H1 (cell line): ENCODE data around the gene NTMT1. TPM values are rescaled to one million over a fixed set of nuclear protein-coding genes. Genes with fewer than 3 reads are reported as not detected.

Experiments
- SP2 ChIP-seq: IDR thresholded peaks from 2 replicates; pipeline ENCODE4 v1.6.1; 2012; ENCODE audit warnings: mild to moderate bottlenecking, low read length, inconsistent platforms
- polyA plus RNA-seq, 7 experiments: library from polyadenylated mRNA; depleted of rRNA in 3 of 7; stranded (reverse) in 5 of 7; unstranded in 2 of 7; fragments of >200 nt in 5 of 7; fragments of 200-250 nt in 2 of 7; gene quantifications; 1 replicate in 5 of 7; 2 replicates in 1 of 7; 4 replicates in 1 of 7; pipeline versions ENCODE4 v1.2.1 to v1.2.3, GENCODE V29; 2011 to 2013; ENCODE audit warnings: missing spikeins in 2 of 7, mixed read lengths in 2 of 7
- total RNA-seq: library from RNA; stranded (reverse); fragmentation: NEBNext Ultra II Directional; extraction: Animal tissue kit (Norgen Biotek cat#: 25700); gene quantifications from 2 replicates; pipeline ENCODE4 v1.2.1, GENCODE V29; 2021

The NTMT1 gene
- total and polyA plus RNA-seq, 2 of the 8 experiments (the other 6 are each of a cell fraction or from before 2014, with no cell fraction given), result 66.8 to 70.2 TPM

DNA sequence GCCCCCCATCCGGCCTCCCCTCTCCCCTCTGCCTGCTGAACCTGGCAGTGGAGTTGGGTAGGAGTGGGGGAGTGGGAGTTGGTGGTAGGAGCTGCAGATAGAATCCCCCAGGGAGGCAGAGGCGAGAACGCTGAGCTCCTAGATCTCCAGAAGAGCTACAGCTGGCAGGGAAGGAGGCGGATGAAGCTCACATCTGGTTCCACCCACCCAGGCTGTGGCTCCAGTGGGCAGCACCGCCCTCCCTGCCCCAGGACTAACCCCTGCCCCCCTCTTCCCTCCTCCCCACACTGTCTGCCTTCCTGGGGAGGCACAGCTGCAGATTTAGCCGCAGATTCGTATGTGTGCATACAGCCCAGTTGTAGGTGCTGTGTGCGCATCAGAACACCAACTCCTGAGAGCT, 39.3 kb upstream of the NTMT1 start (continued):
- no peak for TF ChIP-seq SP2
